PFSK-1 (cell line): Measurements from ENCODE around the gene PSMA3.

Experiments used
- POLR2AphosphoS5 ChIP-seq: IDR thresholded peaks from 2 replicates; pipeline ENCODE4 v1.6.1; 2012; ENCODE audit warnings: low read depth, mild to moderate bottlenecking, control low read depth, low read length, moderate library complexity
- REST ChIP-seq, 2 experiments: IDR thresholded peaks; 2 replicates each; pipeline versions ENCODE4 v1.6.1 to v1.8.0; 2011 to 2012; ENCODE audit warnings: low read depth in 2 of 2, low read length in 2 of 2, control low read depth in 1 of 2, inconsistent platforms in 1 of 2, mild to moderate bottlenecking in 1 of 2, moderate library complexity in 1 of 2; ENCODE audit not compliant: insufficient read depth in 1 of 2
- SIN3A ChIP-seq: IDR thresholded peaks from 2 replicates; pipeline ENCODE4 v1.6.1; 2012; ENCODE audit warnings: mild to moderate bottlenecking, low read length, moderate library complexity, borderline replicate concordance; ENCODE audit not compliant: insufficient read depth
- TAF1 ChIP-seq: IDR thresholded peaks from 2 replicates; pipeline ENCODE4 v1.6.1; 2012; ENCODE audit warnings: low read length, control low read depth, borderline replicate concordance; ENCODE audit not compliant: insufficient read depth

DNA sequence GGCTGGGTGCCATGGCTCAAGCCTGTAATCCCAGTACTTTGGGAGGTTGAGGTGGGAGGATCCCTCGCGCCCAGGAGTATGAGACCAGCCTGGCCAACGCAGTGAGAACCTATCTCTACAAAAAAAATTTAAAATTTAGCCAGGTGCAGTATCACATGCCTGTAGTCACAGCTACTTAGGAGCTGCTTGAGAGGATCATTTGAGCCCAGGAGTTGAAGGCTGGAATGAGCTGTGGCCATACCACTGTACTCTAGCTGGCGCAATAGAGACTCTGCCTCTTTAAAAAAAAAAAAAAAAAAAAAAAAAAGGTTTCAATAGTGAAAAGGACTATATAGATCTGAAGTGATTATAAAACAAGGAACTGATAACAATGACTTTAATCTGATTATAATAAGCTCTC lies 13.5 kb downstream of the PSMA3 start:
- no peak for TF ChIP-seq REST (IDR thresholded peaks at IDR 0.05; ENCODE audit: insufficient read depth in 1 of 2, low read depth in 2 of 2, low read length in 2 of 2)
- TF ChIP-seq TAF1: no peak
- TF ChIP-seq SIN3A: no peak
- no peak for TF ChIP-seq POLR2AphosphoS5
